ENCODE measurements around the gene ZFYVE16.
"Not testable (repeated sequence)": the region's sequence is repeated elsewhere in the genome, so short reads cannot be mapped to it uniquely, and the experiment has no call there.

ZFYVE16 gene

DNA sequence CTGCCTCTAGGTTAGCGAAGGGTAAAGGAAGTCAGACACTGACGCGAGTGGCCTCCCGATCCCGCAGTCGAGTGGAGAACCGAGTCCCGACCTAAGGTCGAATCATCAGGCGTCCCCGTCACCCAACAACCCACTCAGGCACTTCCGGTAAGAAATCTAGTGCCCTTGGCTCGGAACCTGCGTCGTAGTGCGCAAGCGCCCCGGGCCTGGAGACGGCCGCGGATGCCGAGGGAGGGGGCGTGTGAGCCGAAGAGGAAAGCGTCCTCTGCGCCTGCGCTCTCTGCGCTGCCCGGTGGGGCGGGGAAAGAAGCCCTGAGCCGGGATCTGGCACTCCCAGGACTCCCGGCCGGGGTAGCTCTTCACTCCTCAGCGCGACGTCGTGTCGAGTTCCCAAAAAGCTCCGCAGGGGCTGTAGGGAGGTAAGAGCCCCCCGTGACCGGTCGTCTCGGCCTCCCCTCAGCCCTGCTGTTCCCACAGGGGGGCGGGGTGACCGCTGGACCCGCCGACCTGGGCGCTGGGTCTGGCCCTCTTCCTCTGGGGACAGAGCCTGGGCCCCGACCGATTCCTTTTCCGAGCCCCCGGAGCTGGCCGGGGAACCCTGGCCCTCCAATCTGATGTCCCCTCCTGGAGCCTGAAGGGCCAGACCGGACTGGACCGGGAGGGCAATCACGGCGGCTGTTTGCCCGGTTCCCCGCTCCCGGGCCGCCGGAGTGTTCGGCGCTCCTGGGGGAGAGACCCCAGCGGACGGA, at the start of gene ZFYVE16:
Gene ZFYVE16 (plus strand): TSS at position 330 of the 749 bp plus-strand sequence. CDS start 26,084 bp downstream, outside the sequence.
- in situ Hi-C loops (cut with MboI; ENCODE audit: low sequenced_read_pairs), result no loop called here

DNA sequence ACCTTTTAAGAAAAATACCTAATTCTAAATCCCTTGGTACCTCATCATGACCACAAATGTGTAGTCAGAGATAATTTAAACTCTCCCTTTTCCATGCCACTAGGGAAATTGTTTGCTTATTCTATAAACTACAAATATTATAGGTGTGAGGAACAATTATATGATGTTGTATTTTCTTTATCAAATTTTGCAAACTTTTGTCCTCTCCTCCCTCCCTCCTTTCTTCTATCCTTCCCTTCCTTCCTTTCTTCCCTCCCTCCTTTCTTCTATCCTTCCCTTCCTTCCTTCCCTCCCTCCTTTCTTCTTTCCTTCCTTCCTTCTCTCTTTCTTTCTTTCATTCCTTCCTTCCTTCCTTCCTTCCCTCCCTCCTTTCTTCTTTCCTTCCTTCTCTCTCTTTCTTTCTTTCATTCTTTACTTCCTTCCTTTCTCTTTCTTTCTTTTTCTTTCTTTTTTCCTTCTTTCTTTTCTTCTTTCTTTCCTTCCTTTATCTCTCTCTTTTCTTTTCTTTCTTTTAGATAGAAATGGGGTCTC, 46.9 kb upstream of the ZFYVE16 start:
- in situ Hi-C loops (cut with MboI; ENCODE audit: low sequenced_read_pairs), result no loop called here

DNA sequence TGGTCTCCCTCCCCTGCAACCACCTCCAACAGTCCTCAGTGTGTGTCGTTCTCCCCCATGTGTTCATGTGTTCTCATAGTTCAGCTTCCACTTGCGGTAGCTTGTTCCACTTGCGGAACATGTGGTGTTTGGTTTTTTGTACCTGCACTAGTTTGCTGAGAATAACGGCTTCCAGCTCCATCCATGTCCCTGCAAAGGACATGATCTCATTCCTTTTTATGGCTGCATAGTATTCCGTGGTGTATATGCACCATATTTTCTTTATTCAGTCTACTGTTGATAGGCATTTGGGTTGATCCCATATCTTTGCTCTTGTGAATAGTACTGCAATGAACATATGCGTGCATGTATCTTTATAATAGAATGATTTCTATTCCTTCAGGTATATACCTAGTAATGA, 43.0 kb upstream of the ZFYVE16 start:
- in situ Hi-C loops (cut with MboI; ENCODE audit: low sequenced_read_pairs), result no loop called here

DNA sequence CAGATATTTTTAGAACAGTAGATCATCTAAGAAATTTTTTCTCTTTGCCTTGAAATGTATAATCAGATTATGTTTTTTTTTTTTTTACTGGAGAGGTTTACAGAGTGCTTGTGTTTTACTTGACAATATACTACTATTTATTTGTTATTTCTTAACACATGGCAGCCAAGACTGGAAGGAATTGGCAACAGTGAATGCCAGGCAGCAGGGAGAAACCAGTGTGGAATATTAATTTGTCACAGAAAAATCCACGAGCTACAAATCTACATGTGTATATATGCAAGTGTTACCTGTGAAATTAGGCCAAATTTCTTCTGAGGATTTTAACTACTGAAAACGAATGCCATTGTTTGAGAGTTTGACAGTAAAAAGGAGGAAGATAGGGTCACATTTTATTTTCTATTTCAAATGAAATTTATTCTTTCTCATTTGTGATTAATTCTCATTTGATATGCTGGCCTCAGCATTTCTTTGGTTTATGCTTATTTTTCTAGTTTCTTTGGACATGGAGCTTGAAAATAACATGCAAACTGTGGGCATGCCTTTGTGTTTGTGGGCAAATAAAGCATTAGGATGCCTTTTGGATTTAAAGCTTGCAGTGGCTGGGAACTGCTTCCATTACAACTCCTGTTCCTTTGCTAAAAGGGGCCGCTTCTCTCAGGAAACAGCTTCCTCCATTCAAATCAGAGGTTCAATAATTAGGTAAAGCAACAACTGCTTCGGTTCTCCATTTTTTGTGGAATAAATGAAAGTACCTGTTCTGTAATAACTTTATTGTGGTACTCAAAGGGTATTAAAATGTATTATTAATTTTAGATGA, 39.0 kb upstream of the ZFYVE16 start:
- in situ Hi-C loops (cut with MboI; ENCODE audit: low sequenced_read_pairs), result no loop called here

DNA sequence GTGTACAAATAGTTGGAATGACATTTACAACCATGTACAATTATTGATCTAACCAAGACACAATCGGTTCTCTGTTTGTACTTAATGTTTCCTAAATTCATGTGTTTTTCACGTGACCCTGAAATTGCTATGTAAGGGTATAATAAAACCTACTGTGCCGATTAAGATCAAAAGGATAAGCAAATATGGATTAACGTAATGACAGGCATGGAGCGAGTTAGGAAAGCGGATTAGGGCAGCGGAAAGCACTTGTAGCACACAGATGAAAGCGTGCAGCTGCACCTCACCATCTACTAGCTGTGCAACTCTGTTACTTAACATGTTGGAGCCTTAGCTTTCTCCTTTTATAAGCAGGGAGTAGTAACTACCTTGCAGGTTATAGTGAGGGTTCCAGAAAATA, 38.3 kb upstream of the ZFYVE16 start:
- in situ Hi-C loops (cut with MboI; ENCODE audit: low sequenced_read_pairs), result no loop called here

DNA sequence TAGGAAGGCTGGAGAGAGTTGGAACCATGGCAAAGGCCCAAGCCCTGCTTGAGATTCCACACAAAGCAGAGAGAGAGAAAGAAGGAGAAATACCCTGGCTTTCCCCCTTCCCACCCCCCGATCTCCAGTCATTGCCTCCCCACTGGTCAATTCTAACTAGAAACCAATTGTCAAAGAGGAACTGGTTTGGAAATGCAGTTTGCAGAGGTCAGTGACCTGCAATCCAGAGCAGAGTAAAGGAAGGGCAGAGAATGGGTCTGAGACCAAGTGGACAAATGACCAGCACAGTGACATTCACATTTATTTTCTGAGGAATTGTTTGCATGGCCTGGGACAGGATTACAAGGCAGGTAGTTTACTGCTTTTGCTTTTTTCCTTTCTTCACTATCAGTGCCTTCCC, 37.5 kb upstream of the ZFYVE16 start:
- in situ Hi-C loops (cut with MboI; ENCODE audit: low sequenced_read_pairs), result no loop called here

DNA sequence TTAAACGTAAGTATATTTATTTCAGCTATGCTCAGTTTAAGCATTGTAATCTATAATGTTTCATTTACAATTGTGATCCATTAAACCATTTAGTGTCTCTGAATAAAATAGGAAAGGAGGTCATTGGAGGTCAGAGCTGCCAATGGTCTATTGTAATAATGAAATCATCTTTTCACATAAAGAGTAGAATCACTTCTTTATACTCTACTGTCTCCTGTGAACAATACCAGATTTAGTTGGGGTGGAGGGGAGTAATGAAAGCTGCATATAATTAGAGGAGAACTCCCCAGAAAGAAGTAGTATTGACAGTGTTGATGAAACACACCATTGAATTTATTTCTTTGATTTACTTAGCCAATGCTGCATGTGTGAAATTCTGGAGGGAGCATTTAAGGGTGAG, 35.1 kb upstream of the ZFYVE16 start:
- in situ Hi-C loops (cut with MboI; ENCODE audit: low sequenced_read_pairs), result no loop called here

DNA sequence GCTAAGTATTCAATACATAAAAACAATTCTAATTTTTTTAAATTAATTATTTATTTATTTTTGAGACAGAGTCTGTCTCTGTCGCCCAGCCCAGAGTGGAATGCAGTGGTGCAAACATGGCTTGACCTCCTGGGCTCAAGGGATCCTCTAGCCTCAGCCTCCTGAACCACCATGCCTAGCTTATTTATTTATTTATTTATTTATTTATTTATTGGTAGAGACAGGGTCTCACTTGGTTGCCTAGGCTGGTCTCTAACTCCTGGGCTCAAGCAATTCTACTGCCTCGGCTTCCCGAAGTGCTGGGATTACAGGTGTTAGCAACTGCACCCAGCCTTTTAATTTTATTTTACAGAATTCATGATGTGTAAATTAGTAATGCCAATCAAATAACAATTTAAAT, 33.7 kb upstream of the ZFYVE16 start:
- in situ Hi-C loops (cut with MboI; ENCODE audit: low sequenced_read_pairs), result no loop called here

DNA sequence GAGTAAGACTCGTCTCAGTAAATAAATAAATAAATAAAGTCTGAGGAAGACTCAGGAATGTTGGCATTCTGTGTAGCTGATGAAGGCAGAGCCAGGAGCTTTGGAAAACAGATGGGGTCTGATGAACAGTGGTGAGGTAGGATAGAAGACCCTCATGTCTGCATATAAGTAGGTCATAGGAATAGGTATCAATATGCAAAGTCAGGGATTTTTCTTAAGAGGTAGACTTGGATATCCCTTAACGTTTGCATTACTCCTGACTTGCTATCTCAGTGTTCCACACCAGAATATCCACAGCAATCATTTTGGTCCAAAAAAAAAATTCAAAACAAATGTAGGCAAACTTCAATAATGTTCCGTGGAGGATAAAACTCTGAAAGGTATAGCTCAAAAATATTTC, 31.3 kb upstream of the ZFYVE16 start:
- in situ Hi-C loops (cut with MboI; ENCODE audit: low sequenced_read_pairs), result no loop called here

DNA sequence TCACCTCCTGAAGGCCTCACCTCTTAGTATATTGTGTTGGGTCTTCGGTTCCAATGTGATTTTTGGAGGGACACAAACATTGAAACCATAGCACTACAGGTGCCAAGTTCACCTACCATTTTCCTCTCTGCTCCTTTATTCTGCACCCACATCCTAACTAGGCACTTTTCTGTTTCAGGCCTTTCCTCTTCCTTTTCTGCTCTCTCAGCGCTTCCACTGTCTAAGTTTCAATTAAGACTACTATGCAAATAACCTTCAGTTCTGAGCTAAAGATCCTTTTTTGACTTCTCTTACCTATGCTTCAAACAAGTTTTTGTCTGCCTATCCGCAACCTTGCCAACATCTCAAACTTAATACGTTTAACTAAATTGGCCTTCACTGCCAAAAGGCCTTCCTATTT, 25.4 kb upstream of the ZFYVE16 start:
- in situ Hi-C loops (cut with MboI; ENCODE audit: low sequenced_read_pairs), result no loop called here

DNA sequence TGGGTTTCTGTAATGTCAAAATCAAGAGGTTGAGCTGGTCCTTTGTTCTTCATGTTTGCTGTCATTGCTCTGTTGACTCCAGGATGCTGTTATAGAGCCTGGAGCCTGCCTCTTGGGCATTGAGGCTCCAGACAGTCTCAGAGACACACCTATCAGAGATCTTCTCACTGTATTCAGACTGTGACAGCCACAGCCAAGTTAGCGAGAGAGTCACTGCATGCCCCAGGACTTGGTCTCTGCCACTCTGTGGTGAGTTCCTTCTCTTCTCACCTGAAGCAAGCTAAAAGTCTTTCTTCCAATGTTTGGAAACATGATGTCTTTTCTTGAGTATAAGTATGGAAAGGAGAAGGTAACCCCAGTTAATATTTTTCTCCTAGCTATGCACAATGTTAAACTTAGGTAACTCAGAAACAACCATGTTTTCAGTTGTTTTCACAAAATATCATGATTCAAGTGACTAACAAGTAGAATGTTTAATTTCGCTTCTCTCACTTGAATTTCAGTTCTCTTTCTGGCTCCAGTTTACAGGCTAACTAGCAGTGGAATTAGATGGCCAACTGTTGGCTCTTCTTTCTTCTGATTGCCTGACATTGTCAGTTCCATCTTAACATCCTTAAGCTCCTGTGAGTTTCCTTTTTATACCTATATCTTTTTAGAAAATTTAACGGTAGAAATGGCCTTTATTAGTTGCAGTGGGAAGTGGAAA, 20.6 kb upstream of the ZFYVE16 start:
- in situ Hi-C loops (cut with MboI; ENCODE audit: low sequenced_read_pairs), result no loop called here

DNA sequence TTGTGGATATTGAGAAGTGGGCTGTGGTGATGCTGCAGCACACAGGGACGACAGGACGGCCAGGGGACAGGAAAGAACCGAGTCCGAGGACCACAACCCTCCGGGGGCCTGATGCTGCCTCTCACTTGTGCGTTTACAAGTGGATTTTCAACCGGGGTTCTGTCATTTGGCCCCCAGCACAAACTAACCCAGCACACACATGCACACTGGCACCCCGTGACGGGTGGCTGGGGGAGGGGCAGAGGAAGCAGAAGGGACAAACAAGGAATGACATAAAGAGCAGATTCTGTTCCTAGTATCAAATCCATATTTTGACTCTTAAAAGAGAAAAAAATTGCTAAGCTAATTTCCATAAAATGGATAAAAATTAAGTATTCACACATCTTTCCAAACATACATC, 18.3 kb upstream of the ZFYVE16 start:
- in situ Hi-C loops (cut with MboI; ENCODE audit: low sequenced_read_pairs), result no loop called here

DNA sequence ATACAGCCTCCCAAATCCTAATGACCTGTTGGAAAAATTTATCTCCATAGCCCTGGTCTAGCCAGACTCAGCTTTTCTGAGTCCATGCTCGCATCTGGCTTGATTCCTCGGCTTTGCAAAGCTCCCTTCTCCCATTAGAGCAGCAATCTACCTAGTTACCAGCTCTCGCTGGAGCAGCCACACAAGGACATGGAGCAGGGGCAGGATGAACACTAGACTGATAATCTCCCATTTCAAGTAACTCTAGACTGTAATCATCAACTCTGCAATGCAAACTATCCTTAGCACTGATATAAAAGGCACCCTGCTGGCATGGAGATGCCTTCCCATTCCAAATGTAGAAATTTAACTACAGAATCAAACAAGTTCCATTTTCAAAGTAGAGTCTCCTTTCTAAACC, 17.5 kb upstream of the ZFYVE16 start:
- in situ Hi-C loops (cut with MboI; ENCODE audit: low sequenced_read_pairs), result not testable (repeated sequence)

DNA sequence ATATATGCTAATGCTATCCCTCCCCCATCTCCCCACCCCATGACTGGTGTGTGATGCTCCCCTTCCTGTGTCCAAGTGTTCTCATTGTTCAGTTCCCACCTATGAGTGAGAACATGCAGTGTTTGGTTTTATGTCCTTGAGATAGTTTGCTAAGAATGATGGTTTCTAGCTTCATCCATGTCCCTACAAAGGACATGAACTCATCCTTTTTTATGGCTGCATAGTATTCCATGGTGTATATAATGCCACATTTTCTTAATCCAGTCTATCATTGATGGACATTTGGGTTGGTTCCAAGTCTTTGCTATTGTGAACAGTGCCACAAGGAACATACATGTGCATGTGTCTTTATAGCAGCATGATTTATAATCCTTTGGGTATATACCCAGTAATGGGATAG, 16.6 kb upstream of the ZFYVE16 start:
- in situ Hi-C loops (cut with MboI; ENCODE audit: low sequenced_read_pairs), result not testable (repeated sequence)

DNA sequence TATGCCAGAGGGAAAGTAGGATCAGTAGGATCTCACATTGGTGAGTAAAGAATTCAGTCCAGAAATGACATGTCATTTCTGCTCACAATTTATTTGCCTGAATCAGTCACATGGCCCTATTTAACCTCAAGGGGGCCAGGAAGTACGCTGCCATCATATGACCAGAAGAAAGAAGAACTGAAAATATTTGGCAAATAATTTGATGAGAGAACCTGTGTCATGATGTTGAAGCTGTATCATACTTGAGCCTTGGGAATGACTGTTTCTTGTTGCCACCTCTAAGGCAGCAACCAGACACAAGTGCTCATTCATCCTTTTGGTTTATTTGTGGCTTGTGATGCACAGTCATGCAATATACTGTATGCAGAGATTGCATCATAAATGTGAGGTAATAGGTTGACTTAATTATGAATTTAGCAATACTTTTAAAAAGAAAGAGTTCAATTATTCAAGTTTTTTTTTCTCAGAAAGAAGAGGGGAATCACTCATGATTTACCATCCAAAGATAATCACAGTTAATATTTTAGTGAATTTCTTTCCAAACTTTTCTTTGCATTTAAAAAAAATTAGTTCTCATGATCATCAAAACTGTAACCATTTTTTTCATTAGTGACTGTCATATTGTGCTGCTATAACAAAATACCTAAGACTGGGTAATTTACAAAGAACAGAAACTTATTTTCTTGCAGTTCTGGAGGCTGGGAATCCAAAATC, 8.2 kb upstream of the ZFYVE16 start:
- in situ Hi-C loops (cut with MboI; ENCODE audit: low sequenced_read_pairs), result no loop called here

DNA sequence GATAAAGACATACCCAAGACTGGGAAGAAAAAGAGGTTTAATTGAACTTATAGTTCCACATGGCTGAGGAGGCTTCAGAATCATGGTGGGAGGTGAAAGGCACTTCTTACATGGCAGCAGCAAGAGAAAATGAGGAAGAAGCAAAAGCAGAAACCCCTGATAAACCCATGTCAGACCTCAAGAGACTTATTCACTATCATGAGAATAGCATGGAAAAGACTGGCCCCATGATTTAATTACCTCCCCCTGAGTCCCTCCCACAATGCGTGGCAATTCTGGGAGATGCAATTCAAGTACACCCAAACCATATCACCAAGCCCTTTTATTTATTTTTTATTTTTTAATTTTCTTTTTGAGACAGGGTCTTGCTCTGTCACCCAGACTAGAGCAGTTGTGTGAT, 7.5 kb upstream of the ZFYVE16 start:
- in situ Hi-C loops (cut with MboI; ENCODE audit: low sequenced_read_pairs), result not testable (repeated sequence)

DNA sequence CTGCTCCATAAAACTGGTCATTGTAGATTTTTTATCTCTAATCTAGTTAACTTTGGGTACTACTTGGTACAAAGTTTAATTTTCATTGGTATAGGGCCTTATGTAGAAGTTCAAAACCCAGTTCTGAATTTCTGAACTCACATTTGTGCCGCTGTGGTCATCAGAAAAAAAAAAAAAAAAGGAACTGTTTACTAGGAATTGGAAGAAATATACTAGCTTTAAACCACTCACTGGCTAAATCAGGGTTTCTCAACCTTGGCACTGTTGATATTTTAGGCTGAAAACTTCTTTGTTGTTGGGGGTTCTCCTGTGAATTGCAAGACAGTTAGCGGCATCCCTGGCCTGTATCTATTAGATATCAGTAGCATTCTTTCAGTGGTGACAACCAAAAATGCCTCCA, 4.1 kb upstream of the ZFYVE16 start:
- in situ Hi-C loops (cut with MboI; ENCODE audit: low sequenced_read_pairs), result no loop called here

DNA sequence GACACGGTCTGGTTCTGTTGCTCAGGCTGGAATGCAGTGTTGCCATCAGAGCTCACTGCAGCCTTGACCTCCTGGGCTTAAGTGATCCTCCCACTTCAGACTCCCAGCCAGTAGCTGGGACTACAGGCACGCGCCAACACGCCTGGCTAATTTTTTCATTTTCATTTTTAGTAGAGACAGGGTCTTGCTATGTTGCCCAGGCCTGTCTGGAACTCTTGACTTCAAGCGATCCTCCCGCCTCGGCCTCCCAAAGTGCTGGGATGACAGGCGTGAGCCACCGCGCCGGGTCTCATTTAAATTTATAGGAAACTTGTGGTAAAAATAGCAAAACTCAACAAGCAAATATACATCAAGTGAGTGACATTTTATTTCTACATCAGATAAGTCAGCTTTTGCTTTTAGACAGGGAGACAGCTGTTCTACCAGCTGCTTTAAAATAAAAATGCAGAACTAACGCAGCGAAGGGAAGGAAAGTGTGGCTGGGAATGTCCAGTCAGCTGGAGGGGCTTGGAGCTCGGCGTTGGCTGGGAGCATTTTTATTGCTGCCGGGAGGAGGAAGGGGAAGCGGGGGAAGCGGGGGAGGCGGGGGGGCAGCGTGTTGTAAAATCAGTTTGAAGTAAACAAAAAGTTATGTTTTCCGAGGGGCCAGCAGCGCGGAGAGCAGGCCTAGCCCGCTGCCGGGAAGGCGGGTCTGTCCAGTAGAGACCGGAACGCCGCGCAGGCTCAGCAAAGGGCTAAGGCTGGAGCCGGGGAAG, 707 bp upstream of the ZFYVE16 start:
- in situ Hi-C loops (cut with MboI; ENCODE audit: low sequenced_read_pairs), result no loop called here

DNA sequence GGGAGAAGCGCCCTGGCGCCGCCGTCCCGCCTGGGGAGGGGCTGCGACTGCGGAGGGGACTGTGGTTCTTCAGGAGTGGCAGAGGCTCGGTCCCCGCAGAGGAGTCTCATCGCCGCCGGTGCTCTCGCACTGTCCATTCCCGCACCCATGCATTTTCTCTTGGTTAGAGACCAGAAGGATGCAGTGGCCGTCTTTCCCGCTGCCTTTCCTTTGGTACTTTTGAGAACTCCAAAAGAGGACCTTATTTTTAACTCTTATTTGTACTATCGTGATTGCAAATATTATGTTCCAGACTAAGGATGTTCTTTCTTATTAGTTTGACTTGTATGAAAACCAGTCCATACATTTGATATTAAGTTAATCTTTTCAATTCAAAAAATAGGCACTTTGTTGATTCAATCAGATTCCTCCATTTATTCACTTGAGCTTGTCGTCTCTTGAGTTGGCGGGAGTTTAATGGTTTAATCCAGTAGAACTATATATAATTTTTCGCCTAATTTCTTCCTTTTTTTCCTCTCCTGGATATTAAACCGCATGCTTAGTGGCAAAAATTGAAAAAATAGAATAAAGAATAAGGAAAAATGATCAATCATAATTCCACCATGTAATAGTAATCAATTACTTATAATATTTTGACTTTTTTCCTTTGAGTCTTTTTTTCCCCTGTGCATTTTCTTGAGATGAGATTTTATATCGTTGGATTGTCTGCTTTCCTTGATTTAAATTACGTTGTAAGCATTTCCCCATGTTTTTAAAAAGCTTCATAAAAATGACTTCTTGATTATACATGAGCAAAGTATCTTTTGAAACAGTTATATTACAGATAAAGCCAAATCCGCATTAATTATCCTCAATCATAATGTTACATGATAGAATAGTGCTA, 861 bp downstream of the ZFYVE16 start:
- in situ Hi-C loops (cut with MboI; ENCODE audit: low sequenced_read_pairs), result no loop called here

Measured in HL-60/S4 (cell line).